NCI-H2196 (cell line): ENCODE measurements around the gene KSR1.
"Not testable (repeated sequence)": the region's sequence is repeated elsewhere in the genome, so short reads cannot be mapped to it uniquely, and the experiment has no call there.

ENCODE experiments used
- DNase-seq: peaks from one replicate; lab custom pipeline; 2025; ENCODE audit not compliant: unreplicated experiment; lab: John Stamatoyannopoulos, UW

The KSR1 gene

DNA sequence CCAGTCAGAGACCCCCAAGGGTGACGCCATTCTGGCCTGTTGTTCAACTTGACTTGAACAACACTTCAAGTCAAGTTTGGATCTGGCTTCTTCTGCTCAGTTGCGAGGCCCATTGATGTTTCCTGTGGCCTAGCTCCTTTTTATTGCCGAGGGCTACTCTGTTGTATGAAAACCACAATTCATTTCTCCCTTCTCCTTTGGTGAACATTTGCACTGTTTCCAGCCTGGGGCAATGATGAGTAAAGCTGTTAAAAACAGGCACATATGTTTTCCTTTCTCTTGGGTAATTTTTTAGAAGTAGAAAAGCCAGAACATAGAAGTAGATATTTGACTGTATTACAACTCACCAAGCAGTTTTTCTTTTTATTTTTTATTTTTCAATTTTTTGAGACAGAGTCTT lies 173.0 kb downstream of the KSR1 start:
- not testable (repeated sequence) for DNase-seq

DNA sequence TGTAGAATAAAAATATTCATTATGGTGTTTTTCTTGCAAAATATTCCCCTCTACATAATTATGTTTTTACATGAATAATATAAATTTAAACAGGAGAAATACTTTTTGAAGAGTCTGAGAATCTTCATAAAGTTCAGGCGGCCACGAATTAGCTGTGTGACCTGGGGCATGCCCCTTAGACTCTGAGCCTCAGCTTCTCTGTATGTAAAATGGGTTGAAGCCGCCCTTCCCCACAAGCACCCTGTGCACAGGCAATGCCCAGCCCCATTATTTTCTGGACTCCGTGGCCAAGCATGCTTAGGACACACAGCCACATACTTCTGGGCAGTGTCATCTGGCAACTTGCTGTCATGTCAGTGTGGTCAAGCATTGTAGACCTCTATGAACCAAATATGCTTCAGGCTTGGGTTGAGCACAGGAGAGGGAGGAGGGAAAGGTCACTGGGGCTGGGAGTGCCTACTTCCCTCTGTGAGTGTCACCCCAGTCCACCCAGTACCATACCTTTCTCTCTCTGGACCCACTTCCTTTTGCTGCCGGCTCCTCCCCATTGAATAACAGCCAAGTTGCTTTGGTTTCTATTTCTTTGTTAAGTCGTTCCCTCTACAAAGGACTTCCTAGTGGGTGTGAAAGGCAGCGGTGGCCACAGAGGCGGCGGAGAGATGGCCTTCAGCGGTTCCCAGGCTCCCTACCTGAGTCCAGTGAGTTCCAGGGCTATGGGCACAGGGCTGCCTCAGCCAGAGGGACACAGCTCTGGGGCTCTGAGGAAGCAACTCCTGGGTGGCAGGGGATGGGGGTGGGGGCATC lies 174.6 kb downstream of the KSR1 start, which contains the start of gene LGALS9:
TSS of gene LGALS9 (plus strand) at position 582 of the 804 bp plus-strand sequence. CDS start at position 660, 78 bp downstream.
- no peak for DNase-seq

DNA sequence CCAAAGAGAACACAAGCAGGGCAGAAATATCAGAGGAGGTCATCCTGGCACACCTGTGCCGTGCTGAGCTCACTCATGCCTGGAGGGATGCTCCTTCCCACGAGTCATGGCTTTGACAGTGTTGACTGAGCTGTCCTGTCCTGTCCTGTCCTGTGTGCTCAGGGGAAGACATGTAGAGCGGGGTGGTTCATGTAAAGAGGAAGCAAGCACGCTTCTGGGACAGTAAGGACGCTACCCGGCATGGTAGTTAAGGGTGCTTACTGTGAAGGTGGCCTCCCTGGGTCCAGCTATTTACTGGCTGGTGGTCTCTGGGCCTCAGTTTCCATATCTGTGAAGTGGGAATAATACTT lies 175.1 kb downstream of the KSR1 start:
- no peak for DNase-seq

DNA sequence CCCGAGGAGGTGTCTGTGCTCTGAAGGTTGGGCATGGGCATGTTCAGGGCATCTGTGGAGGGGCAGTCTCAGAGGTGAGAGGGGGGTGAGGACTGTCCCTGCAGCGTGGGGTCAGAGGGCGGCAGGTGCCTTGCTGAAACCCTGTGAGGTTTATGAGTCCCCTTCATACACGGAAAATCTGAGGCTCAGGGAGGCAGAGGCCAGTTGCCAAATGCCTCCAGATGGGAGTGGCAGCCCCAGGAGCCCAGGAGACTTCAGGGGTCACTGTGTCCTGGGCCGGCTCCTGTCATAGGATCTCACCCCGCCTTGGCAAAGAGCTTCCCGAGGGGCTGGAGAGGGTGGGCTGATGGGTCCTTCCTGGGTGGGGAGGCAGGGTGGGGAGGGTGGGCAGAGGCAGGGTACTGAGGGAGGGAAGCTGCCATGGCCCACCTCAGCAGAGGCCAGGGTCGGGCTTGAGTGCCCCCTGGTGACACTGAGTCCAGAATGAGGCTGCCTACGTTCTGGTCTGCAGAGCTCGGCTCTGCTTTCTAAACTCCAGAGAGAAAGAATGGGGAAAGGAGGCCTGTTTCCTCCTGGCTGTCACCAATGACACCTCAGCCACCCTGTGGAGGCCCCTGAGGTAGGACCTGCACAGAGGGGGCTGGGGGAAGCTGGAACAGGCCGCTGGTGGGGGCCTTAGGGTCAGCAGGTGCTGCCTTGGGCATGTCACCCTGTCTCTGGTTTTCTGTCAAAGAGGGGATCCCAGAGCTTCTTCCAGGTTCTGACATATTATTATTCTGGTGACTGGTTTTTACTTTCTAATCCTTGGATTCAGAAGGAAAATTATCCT lies 175.9 kb downstream of the KSR1 start:
- no peak for DNase-seq

DNA sequence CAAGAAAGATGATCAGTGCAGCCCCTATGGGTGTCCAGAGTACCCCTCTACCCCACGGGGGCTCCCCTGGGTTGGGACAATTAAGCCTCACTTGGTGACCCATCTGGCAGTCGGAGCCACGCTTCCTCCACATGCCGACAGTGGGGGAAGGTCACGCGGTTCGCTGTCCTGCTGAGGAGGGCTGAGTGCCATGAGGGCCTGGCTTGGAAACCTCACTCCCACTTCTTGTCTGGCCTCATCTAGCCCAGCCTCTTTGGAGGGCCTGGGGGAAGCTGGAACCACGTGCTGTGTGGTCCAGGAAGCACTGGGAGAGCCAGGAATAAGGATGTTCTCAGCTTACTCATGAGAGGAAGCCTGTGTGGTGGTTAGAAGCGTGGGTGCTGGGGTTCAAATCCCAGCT lies 176.5 kb downstream of the KSR1 start:
- DNase-seq: not testable (repeated sequence)

DNA sequence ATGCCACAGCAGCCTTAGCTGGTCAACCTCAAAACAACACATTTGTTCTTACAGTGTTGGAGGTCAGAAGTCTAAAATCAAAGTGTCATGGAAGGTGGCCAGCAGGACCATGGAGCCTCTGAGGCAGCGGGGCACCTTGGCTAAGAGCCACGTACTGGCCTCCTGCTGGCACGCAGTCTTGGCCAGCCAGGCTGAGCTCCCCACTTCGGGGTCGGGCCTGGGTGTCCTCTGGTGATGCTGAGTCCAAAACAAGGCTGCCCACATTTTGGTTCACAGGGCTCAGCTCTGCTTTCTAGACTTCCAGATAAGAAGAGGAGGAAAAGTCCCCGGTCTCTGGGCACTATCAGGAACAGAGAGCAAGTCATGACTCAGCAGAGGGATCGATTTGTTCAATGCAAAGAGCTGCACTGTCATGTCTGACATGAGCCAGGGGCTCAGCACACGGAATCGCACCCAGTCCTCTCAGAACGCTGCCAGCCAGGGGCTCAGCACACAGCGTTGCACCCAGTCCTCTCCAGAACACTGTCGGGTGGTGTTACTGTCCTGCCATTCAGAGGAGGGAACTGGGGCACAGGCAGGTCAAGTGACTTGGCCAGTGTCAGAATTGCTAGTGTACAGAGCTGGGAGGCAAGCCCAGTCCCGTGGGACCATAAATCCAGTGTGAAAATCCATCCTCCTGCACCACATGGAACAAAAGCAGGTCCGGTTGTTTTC lies 177.2 kb downstream of the KSR1 start:
- DNase-seq: no peak

DNA sequence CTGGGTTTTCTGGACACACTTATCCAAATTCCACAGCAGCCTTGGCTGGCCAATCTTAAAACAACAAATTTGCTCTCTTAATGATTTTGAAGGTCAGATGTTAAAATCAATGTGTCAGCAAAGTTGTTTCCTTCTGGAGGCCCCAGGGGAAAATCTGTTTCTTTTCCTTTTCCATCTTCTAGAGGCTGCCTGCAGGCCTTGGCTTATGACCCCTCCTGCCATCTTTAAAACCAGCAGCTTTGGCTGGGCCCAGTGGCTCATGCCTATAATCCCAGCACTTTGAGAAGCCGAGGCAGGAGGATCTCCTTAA lies 177.7 kb downstream of the KSR1 start:
- DNase-seq: no peak

DNA sequence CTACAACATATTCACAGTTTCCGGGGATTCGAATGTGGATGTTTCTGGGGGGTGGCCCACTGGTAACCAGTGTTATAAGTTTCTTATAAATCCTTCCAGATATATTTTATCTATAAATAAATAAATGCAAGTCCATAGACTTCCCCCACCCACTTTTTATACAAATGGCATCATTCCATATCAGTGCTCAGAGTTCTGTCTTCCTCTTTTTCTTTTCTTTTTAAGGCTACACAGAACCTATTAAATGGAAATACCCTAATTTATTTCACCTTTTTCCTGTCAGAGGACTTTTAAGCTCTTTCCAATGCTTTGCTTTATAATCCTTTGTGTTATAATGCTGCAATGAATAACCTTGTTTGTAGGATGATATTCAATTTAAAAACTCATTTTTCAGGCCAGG lies 178.5 kb downstream of the KSR1 start:
- DNase-seq: no peak

DNA sequence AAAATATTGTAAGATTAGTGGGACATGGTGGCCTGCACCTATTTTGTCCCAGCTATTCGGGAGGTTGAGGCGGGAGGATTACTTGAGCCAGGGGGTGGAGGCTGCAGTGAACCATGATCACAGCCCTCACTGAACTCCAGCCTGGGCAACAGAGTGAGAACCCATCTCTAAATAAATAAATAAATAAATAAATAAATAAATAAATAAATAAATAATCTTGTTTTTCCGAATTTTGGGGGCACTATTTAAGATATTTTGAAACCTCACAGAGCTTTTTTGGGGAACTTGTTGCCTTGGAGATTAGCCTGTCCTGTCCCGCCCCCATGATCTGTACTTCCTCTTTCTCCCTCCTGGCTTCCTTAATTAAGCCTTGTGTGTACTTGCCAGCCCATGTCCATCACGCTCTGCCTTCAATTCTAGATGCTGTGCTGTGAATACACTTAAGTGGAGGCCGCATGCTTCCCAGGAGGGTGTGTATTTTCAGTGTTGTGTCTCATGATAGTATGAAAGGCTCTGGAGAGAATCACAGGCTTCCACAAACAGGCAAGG lies 179.1 kb downstream of the KSR1 start:
- no peak for DNase-seq

DNA sequence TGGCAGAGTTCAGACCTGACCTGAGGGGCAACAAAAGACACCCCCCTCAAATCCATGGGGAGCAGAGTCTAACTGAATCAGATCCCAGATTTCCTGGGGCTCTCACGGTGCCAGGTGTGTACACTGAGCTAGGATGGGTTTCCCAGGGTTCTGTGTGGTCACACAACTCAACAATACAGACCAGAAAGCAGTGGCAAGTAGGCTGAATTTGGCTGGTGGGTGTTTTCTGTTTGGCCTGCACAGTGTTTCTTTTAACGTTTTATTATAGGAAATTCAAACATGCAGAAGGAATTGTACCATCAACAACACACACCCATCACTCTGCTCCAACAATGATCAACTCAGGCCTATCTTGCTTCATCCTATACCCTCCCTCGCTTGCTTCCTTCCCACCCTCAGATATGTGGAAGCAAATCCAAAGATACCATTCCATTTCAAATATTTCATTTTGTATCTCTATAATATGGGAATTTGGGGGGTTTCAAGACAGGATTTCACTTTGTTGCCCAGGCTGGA lies 179.8 kb downstream of the KSR1 start:
- DNase-seq: not testable (repeated sequence)

DNA sequence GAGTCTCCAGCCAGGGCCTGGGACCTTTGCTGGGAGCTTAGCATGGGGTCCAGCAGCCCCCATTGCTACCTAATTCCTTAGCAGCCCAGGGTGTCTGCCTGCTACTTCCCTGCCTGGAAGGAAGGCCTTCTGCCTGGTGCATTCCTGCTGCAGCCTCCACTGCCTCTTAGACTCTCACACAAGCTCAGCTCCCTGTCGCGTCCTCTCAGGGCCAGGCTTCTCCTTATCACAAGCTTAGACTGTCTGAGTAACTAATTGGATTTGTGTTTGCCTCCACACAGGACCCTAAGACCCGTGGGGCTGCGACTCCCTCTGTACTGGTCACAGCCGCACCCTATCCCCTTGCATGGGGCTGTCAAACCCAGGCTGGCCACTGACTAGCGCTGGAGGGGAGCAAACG lies 181.6 kb downstream of the KSR1 start:
- DNase-seq: not testable (repeated sequence)

DNA sequence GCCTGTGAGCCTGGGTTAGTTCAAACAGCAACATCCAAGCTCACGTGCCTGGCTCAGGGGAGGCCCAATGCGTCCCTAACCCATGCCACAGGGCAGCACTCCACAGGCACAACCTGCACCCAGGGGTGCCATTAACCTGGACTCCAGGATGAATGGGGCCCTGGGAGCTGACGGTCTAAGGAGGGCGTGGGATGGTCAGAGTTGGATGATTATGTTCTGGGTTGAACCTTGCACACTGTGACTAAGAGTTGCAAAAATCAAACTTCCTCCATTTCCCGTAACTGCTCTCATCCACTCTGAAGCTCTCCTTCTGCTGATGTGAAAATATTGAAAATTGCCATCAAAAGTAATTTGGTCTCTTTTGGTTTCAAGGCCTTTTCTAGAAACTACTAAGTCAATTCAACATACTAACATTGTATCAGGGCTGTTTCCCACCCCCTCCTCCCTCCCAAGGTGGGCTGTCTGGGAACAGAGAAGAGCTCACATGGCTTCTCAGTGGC lies 182.2 kb downstream of the KSR1 start:
- not testable (repeated sequence) for DNase-seq

DNA sequence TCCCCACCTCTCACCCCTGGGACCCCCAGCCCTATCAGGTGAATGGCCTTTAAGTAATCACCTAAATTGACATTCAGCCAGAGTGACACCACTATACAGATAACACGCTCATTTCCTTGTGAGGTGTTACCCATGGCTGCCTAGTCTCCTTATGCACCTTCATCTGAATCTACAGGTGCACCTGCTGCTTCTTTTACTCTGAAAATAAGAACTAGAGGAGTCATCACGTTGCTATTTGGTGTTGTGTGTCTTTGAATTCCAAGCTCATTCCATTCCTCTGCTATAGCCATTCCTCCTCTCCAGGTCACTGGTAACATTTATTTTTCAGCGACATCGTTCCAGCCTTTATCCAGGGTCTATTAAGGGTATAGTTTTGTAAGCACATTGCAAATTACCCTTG lies 184.5 kb downstream of the KSR1 start:
- DNase-seq: no peak

DNA sequence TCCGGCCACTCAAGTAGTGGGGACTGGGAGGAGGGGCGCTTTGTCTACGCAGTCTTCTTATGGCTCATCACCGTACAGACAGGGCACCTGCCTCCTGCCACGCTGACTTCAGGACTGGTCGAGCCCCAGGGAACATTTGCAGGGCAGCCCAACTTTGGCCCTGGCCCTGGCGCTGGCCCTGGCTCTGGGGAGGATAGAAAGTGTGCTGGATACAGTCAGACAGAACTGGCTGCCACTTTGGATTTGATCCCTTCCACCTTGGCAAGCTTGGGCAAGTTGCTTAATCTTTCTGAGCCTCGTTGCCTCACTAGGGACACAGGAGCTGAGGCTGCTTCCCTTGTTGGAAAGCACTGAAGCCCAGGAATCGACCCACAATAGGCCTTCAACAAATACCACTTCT lies 188.3 kb downstream of the KSR1 start:
- no peak for DNase-seq

DNA sequence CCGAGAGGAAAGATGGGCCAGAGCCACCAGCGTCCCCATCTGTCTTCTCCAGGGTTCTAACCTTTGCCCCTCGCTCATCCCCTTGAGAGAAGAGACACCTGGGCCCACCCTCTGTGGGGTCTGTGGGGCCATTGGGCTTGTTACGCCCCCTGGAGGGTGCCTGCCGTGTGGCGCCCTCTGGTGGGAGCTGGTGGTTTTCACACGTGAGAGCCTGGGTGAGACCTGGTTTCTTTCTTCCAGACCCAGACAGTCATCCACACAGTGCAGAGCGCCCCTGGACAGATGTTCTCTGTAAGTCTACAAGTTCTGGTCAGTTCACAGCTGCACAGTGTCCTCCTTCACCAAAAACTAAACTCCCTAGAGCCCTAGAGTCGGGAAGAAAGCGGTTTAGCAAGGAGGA lies 189.4 kb downstream of the KSR1 start:
- DNase-seq: not testable (repeated sequence)

DNA sequence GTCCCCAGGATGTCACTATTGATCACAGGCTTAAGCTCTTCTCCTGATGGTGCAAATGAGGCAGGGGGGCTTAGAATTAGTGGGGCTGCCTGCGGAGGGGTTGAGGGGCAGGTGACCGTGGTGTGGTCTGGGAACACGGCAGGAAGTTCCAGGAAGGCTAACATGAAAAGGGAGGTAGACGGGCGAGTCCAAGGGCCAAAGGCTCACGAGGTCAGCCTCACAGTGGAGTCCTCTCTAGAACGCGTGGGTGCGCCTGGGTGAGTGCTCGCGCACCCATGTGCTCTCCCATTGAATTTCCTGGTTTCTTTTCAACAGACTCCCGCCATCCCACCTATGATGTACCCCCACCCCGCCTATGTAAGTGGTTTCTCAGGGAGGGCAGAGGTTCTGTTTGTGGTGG lies 190.0 kb downstream of the KSR1 start:
- no peak for DNase-seq

DNA sequence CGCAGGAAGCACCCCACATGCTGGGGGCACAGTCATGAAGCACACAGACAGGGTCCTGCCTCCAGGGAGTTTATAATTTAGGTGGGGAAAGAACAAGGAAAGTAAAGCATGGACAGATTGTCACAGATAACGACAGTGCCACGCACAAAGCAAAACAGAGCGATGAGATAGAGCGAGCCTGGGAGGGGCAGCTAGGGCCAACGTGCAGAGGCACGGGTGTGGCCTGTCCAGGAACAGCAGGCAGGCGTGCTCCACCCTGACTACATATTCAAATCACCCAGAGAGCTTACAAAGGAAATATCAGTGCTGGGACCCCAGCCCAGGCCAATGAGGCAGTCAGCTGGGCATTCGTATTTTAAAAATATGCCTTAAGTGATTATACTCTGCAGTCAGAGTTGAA lies 191.5 kb downstream of the KSR1 start:
- DNase-seq: no peak

DNA sequence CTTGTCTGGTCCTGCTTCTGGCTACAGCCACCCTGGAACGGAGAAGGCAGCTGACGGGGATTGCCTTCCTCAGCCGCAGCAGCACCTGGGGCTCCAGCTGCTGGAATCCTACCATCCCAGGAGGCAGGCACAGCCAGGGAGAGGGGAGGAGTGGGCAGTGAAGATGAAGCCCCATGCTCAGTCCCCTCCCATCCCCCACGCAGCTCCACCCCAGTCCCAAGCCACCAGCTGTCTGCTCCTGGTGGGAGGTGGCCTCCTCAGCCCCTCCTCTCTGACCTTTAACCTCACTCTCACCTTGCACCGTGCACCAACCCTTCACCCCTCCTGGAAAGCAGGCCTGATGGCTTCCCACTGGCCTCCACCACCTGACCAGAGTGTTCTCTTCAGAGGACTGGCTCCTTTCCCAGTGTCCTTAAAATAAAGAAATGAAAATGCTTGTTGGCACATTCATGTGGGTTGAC lies 192.9 kb downstream of the KSR1 start:
- DNase-seq: peak; percentile 0

DNA sequence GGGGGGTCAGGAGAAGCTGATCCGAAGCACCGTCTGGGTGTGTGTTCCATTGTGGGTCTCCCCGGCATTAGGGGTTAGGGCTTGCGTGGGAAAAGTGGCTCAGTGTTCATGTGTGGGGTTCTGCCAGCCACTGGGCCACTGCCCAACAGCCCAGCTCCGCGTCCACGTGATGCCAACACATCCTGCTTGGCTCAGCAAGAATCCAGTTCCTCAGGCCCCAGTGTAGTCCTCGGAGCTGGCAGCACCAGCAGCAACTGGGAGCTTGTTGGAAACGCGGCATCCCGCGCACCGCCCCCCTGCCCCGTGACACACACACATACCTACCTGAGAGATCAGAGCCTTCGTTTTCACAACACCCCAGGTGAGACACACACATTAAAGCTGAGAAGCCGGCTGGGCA lies 193.7 kb downstream of the KSR1 start:
- no peak for DNase-seq

DNA sequence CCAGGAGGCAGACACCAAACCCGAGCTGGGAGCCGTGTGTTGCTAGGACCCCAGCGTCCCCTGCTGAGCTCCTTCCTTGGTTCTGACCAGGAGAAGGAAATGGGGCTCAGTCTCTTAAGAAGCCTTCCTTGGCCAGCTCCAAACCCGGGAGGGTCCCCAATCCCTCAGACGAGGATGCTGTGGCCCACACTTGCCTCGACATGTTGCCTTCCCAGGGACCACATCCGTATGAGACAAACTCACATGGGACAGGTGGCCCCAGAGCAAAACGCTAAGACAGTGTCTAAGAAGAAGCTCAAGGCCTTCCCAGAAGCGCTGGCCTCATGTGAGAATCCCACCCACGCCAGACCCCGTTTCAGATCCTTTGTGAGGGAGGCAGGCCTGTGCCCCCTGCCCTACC lies 194.6 kb downstream of the KSR1 start:
- no peak for DNase-seq
